HG02759 (cell line): ENCODE results near the gene ENTPD2.

Experiments
- ATAC-seq: cut with Tn5 transposase; IDR thresholded peaks from one replicate; pipeline ENCODE4 v1.9.1; 2021; ENCODE audit warnings: mild to moderate bottlenecking, moderate library complexity; ENCODE audit not compliant: unreplicated experiment

Gene ENTPD2

GRCh38 chr9:137080260-137081122 lies 26.6 kb upstream of the ENTPD2 start:
- ATAC-seq = no peak

GRCh38 chr9:137079401-137079787 lies 25.5 kb upstream of the ENTPD2 start:
- ATAC-seq = no peak

GRCh38 chr9:137078701-137079400 lies 25.0 kb upstream of the ENTPD2 start:
- ATAC-seq = no peak

- peak; percentile 35 for ATAC-seq
Observed at GRCh38 chr9:137077758-137078693, 24.2 kb upstream of the ENTPD2 start.

- ATAC-seq = peak; percentile 65
Observed at GRCh38 chr9:137077010-137077747, 23.3 kb upstream of the ENTPD2 start, which contains the start of gene UAP1L1. TSS of gene UAP1L1 (plus strand) at chr9:137077517. CDS start at chr9:137077533, 16 bp downstream.

- ATAC-seq = no peak
Observed at GRCh38 chr9:137076636-137077009, 22.8 kb upstream of the ENTPD2 start.

GRCh38 chr9:137075275-137075775 lies 21.5 kb upstream of the ENTPD2 start:
- no peak for ATAC-seq

- ATAC-seq = no peak
Observed at GRCh38 chr9:137074657-137075274, 20.9 kb upstream of the ENTPD2 start.

GRCh38 chr9:137073992-137074399 lies 20.1 kb upstream of the ENTPD2 start:
- no peak for ATAC-seq

GRCh38 chr9:137071282-137071681 lies 17.4 kb upstream of the ENTPD2 start:
- no peak for ATAC-seq

GRCh38 chr9:137070906-137071275 lies 17.0 kb upstream of the ENTPD2 start:
- peak; percentile 20 for ATAC-seq

GRCh38 chr9:137070201-137070905 lies 16.5 kb upstream of the ENTPD2 start, which contains the start of gene SAPCD2:
TSS of gene SAPCD2 (minus strand) at chr9:137070557. CDS start at chr9:137070460, 97 bp downstream.
- peak; percentile 80 for ATAC-seq

GRCh38 chr9:137069508-137070091 lies 15.7 kb upstream of the ENTPD2 start:
- ATAC-seq = peak; percentile 16

GRCh38 chr9:137068539-137069507 lies 15.0 kb upstream of the ENTPD2 start:
- no peak for ATAC-seq

GRCh38 chr9:137067860-137068538 lies 14.1 kb upstream of the ENTPD2 start:
- ATAC-seq = peak; percentile 37

- no peak for ATAC-seq
Observed at GRCh38 chr9:137066096-137066861, 12.4 kb upstream of the ENTPD2 start.
